Endodermal cell (in vitro differentiated cells): Measurements from ENCODE around the gene SMIM14. TPM values are rescaled to one million over a fixed set of nuclear protein-coding genes. Genes with fewer than 3 reads are reported as not detected.
"Not testable (repeated sequence)": the region's sequence is repeated elsewhere in the genome, so short reads cannot be mapped to it uniquely, and the experiment has no call there.

ENCODE experiments used
- DNase-seq: peaks from one replicate; pipeline ENCODE4 v3.0.0-alpha.2; 2017
- H3K27ac ChIP-seq: 2 replicates; pipeline ENCODE4 v1.5.1; 2013; ENCODE audit warnings: mild to moderate bottlenecking, low read depth, low read length, moderate library complexity
- H3K27me3 ChIP-seq: 2 replicates; pipeline ENCODE4 v1.6.1; 2013; ENCODE audit warnings: mild to moderate bottlenecking, low read length, moderate library complexity; ENCODE audit not compliant: insufficient read depth, control insufficient read depth, poor library complexity, severe bottlenecking
- H3K36me3 ChIP-seq: 2 replicates; pipeline ENCODE4 v1.7.0; 2013; ENCODE audit warnings: mild to moderate bottlenecking, low read length, moderate library complexity; ENCODE audit not compliant: control insufficient read depth, insufficient read depth
- H3K4me1 ChIP-seq: one replicate; pipeline ENCODE4 v1.7.0; 2013; ENCODE audit warnings: low read length; ENCODE audit not compliant: control insufficient read depth, insufficient read depth
- H3K4me3 ChIP-seq: 2 replicates; pipeline ENCODE4 v1.5.1; 2013; ENCODE audit warnings: mild to moderate bottlenecking, low read length, moderate library complexity
- H3K9ac ChIP-seq: 2 replicates; pipeline ENCODE4 v1.6.1; 2013; ENCODE audit warnings: mild to moderate bottlenecking, low read length, moderate library complexity; ENCODE audit not compliant: poor library complexity, severe bottlenecking; ENCODE audit errors: extremely low read depth
- H3K9me3 ChIP-seq: 2 replicates; pipeline ENCODE4 v1.6.1; 2013; ENCODE audit warnings: mild to moderate bottlenecking, low read length, moderate library complexity; ENCODE audit not compliant: control insufficient read depth
- H3K27ac Mint-ChIP-seq: 2 replicates; pipeline ENCODE4 v1.8.0; 2020; ENCODE audit warnings: mixed read lengths
- H3K27me3 Mint-ChIP-seq: 2 replicates; pipeline ENCODE4 v1.8.0; 2021; ENCODE audit warnings: mild to moderate bottlenecking, mixed read lengths; ENCODE audit not compliant: insufficient read depth
- H3K36me3 Mint-ChIP-seq: 2 replicates; pipeline ENCODE4 v1.8.0; 2020; ENCODE audit warnings: low read depth, mixed read lengths
- H3K4me1 Mint-ChIP-seq: 2 replicates; pipeline ENCODE4 v1.8.0; 2020; ENCODE audit warnings: mixed read lengths
- H3K4me3 Mint-ChIP-seq: 2 replicates; pipeline ENCODE4 v1.8.0; 2020; ENCODE audit warnings: mild to moderate bottlenecking, moderate library complexity, mixed read lengths
- H3K9me3 Mint-ChIP-seq: 2 replicates; pipeline ENCODE4 v1.8.0; 2020; ENCODE audit warnings: mild to moderate bottlenecking, mixed read lengths
- WGBS, 2 experiments: methylation state at CpG; one replicate each; pipeline versions ENCODE4 v1.1.5 to v1.1.7; 2013; ENCODE audit warnings: missing lambda C conversion rate in 2 of 2, mixed read lengths in 1 of 2; ENCODE audit not compliant: insufficient coverage in 1 of 2, insufficient read length in 1 of 2; 5-methylcytosine and 5-hydroxymethylcytosine counted together
- total RNA-seq, 2 donors: library from RNA; stranded (reverse); fragmentation: NEBNext Ultra II Directional in 1 of 2; extraction: Animal tissue kit (Norgen Biotek cat#: 25700) in 1 of 2; gene quantifications; 2 replicates in 1 of 2; 3 replicates in 1 of 2; pipeline ENCODE4 v1.2.1, GENCODE V29; 2021
- TF ChIP-seq, protein P1 (sequence below): fragments of 200-600 bp; sonication (generic); conservative IDR thresholded peaks from 2 replicates; pipeline ENCODE4 v1.5.0; 2021; ENCODE audit warnings: antibody characterized with exemption, mild to moderate bottlenecking

The SMIM14 gene
- total RNA-seq, 2 donors from 2014 or later: 24.3 to 24.6 TPM

- Mint-ChIP-seq H3K9me3 (peaks cover 14% of the 10 kb centered on the region), H3K27ac (no peak overlapping the region), H3K27me3 (no peaks in the 10 kb centered on the region), H3K4me1 (peaks cover 7% of the 10 kb centered on the region), H3K36me3 (peaks cover 35% of the 10 kb centered on the region), H3K4me3 (no peak overlapping the region)
- Histone ChIP-seq H3K36me3 (peaks cover 32% of the 10 kb centered on the region), H3K27ac (no peak overlapping the region), H3K4me3 (no peak overlapping the region), H3K9me3 (peaks cover 15% of the 10 kb centered on the region), H3K9ac (no peak overlapping the region), H3K4me1 (no peaks in the 10 kb centered on the region), H3K27me3 (no peaks in the 10 kb centered on the region)
- no peak for DNase-seq
- WGBS, 2 experiments: 94 to 95% methylated on average over 5 of the region's 5 CpGs
- TF ChIP-seq, protein P1, sequence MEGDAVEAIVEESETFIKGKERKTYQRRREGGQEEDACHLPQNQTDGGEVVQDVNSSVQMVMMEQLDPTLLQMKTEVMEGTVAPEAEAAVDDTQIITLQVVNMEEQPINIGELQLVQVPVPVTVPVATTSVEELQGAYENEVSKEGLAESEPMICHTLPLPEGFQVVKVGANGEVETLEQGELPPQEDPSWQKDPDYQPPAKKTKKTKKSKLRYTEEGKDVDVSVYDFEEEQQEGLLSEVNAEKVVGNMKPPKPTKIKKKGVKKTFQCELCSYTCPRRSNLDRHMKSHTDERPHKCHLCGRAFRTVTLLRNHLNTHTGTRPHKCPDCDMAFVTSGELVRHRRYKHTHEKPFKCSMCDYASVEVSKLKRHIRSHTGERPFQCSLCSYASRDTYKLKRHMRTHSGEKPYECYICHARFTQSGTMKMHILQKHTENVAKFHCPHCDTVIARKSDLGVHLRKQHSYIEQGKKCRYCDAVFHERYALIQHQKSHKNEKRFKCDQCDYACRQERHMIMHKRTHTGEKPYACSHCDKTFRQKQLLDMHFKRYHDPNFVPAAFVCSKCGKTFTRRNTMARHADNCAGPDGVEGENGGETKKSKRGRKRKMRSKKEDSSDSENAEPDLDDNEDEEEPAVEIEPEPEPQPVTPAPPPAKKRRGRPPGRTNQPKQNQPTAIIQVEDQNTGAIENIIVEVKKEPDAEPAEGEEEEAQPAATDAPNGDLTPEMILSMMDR: no peak
Observed at GRCh38 chr4:39539089-39539611, 99.5 kb downstream of the SMIM14 start.

DNA sequence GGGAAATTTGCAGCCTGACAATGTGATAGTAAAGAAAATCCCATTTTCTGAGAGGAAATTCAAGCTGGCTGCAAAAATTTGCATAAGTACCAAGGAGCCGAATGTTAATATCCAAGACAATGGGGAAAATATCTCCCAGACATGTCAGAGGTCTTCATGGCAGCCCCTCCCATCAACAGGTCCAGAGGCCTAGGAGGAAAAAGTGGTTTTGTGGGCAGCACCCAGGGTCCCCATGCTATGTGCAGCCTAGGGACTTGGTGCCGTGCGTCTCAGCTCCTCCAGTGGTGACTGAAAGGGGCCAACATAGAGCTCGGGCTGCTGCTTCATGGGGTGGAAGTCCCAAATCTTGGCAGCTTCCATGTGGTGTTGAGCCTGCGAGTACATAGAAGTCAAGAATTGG is 105.1 kb downstream of the SMIM14 start:
- DNase-seq: no peak
- Histone ChIP-seq H3K36me3 (peaks cover 67% of the 10 kb centered on the region), H3K4me3 (peak overlapping the region; percentile 45), H3K9ac (no peak overlapping the region), H3K9me3 (peaks cover 59% of the 10 kb centered on the region), H3K27me3 (no peaks in the 10 kb centered on the region), H3K27ac (no peak overlapping the region), H3K4me1 (no peaks in the 10 kb centered on the region)
- TF ChIP-seq, protein P1: no peak
- 96 to 97% methylated on average over 4 to 5 of the region's 5 CpGs for WGBS, 2 experiments
- Mint-ChIP-seq H3K27me3 (no peaks in the 10 kb centered on the region), H3K27ac (no peak overlapping the region), H3K4me3 (no peak overlapping the region), H3K9me3 (peaks cover 64% of the 10 kb centered on the region), H3K4me1 (no peaks in the 10 kb centered on the region), H3K36me3 (peaks cover 70% of the 10 kb centered on the region)

GRCh38 chr4:39532237-39532636 is 106.4 kb downstream of the SMIM14 start:
- not testable (repeated sequence) for H3K27ac Mint-ChIP-seq, H3K4me1 Mint-ChIP-seq, H3K9ac ChIP-seq, H3K27me3 Mint-ChIP-seq, H3K27me3 ChIP-seq, H3K27ac ChIP-seq, H3K4me3 Mint-ChIP-seq, H3K4me1 ChIP-seq, DNase-seq
- Histone ChIP-seq H3K9me3 (peaks cover 59% of the 10 kb centered on the region), H3K4me3 (peak overlapping the region; percentile 45), H3K36me3 (peaks cover 67% of the 10 kb centered on the region)
- peaks cover 67% of the 10 kb centered on the region for H3K9me3 Mint-ChIP-seq
- H3K36me3 Mint-ChIP-seq: peaks cover 70% of the 10 kb centered on the region
- whole genome bisulfite sequencing, 2 experiments: 97 to 100% methylated on average over 3 of the region's 3 CpGs

DNA sequence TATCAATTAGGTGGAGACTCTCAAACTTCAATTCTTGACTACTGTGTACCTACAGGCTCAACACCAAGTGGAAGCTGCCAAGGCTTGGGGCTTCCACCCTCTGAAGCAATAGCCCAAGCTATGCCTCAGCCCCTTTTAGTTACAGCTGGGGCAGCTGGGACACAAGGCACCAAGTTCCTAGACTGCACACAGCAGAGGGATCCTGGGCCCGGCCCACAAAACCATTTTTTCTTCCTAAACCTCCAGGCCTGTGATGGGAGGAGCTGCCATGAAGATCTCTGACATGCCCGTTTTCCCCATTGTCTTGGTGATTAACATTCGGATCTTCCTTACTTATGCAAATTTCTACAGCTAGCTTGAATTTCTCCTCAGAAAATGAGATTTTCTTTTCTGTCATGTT is 108.0 kb downstream of the SMIM14 start:
- Histone ChIP-seq H3K9ac (no peak overlapping the region), H3K27ac (no peak overlapping the region), H3K36me3 (peaks cover 53% of the 10 kb centered on the region), H3K27me3 (no peaks in the 10 kb centered on the region), H3K9me3 (peaks cover 59% of the 10 kb centered on the region), H3K4me3 (peak overlapping the region; percentile 68), H3K4me1 (no peaks in the 10 kb centered on the region)
- Mint-ChIP-seq H3K4me3 (no peak overlapping the region), H3K36me3 (peaks cover 60% of the 10 kb centered on the region), H3K9me3 (peaks cover 67% of the 10 kb centered on the region), H3K4me1 (peaks cover 8% of the 10 kb centered on the region), H3K27ac (no peak overlapping the region), H3K27me3 (no peaks in the 10 kb centered on the region)
- no peak for DNase-seq
- 71 to 79% methylated on average over 3 of the region's 3 CpGs for WGBS, 2 experiments
- TF ChIP-seq, protein P1: no peak
